Calu3 (cell line): ENCODE results near the gene COL8A2. TPM values are rescaled to one million over a fixed set of nuclear protein-coding genes. Genes with fewer than 3 reads are reported as not detected.

Experiments used
- BruUV-seq: library from RNA; stranded (reverse); fragments of 400-500 nt; replicated peaks from 2 replicates; lab custom pipeline; 2021; lab: Mats Ljungman, UMichigan
- CTCF ChIA-PET: fragments of 300-600 bp; sonication (Branson Sonifier 250); formaldehyde crosslinking; loops from one replicate; lab custom pipeline; 2022; ENCODE audit warnings: antibody characterized with exemption; lab: Charles Lee
- DNase-seq: peaks from one replicate; pipeline ENCODE4 v3.0.0; 2022
- H3K27ac Mint-ChIP-seq: one replicate; pipeline ENCODE4 v1.8.0; 2022; ENCODE audit warnings: mixed read lengths; ENCODE audit not compliant: unreplicated experiment
- H3K27me3 Mint-ChIP-seq: one replicate; pipeline ENCODE4 v1.8.0; 2022; ENCODE audit warnings: mixed read lengths; ENCODE audit not compliant: unreplicated experiment
- H3K36me3 Mint-ChIP-seq: one replicate; pipeline ENCODE4 v1.8.0; 2022; ENCODE audit warnings: mild to moderate bottlenecking, moderate library complexity, mixed read lengths; ENCODE audit not compliant: insufficient read depth, unreplicated experiment
- H3K4me1 Mint-ChIP-seq: one replicate; pipeline ENCODE4 v1.8.0; 2022; ENCODE audit warnings: mild to moderate bottlenecking, low read depth, mixed read lengths; ENCODE audit not compliant: unreplicated experiment
- H3K4me3 Mint-ChIP-seq: one replicate; pipeline ENCODE4 v1.8.0; 2022; ENCODE audit warnings: mild to moderate bottlenecking, low read depth, moderate library complexity, mixed read lengths; ENCODE audit not compliant: unreplicated experiment
- H3K9me3 Mint-ChIP-seq: one replicate; pipeline ENCODE4 v1.8.0; 2022; ENCODE audit warnings: low read depth, mixed read lengths; ENCODE audit not compliant: unreplicated experiment
- intact Hi-C: fragments of 100-400 bp; cut with micrococcal nuclease; formaldehyde crosslinking; loops from one replicate; pipeline ENCODE4 v1.10.0; 2022; ENCODE audit not compliant: unreplicated experiment
- total RNA-seq: library from RNA; stranded (reverse); gene quantifications from 2 replicates; pipeline ENCODE4 v1.2.3, GENCODE V29; 2022
- TF ChIP-seq, protein P1 (sequence below): fragments of 200-600 bp; IDR thresholded peaks from one replicate; pipeline ENCODE4 v1.8.0; 2022; ENCODE audit warnings: antibody characterized with exemption; ENCODE audit not compliant: unreplicated experiment

Gene COL8A2
- total RNA-seq, 1 experiment from 2014 or later, result not detected

DNA sequence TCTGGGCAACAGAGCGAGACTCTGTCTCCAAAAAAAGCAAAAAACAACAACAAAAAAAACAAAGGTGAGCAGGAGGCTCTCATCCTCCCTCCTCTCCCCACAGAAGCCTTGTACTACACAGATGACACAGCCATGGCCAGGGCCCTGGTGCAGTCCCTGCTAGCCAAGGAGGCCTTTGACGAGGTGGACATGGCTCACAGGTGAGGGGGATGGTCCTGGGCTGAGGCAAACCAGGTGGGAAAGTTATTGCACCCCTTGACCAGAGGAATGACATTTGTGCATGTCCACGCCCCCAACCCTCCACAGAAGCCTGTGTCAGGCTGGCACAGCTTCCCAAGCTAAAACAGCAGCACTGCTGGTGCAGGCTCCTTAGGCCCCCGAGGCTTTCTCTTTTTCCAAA, 33.9 kb downstream of the COL8A2 start:
- no peak overlapping the region for H3K27ac Mint-ChIP-seq
- CTCF ChIA-PET, result interaction anchor here (0.6 kb wide), 1 partner anchor 11 kb away, joined by 3 read pairs; no protein-coding TSS in a partner anchor
- peaks cover 31% of the 10 kb centered on the region for H3K36me3 Mint-ChIP-seq
- H3K4me3 Mint-ChIP-seq, result no peak overlapping the region
- DNase-seq, result no peak
- TF ChIP-seq, protein P1, sequence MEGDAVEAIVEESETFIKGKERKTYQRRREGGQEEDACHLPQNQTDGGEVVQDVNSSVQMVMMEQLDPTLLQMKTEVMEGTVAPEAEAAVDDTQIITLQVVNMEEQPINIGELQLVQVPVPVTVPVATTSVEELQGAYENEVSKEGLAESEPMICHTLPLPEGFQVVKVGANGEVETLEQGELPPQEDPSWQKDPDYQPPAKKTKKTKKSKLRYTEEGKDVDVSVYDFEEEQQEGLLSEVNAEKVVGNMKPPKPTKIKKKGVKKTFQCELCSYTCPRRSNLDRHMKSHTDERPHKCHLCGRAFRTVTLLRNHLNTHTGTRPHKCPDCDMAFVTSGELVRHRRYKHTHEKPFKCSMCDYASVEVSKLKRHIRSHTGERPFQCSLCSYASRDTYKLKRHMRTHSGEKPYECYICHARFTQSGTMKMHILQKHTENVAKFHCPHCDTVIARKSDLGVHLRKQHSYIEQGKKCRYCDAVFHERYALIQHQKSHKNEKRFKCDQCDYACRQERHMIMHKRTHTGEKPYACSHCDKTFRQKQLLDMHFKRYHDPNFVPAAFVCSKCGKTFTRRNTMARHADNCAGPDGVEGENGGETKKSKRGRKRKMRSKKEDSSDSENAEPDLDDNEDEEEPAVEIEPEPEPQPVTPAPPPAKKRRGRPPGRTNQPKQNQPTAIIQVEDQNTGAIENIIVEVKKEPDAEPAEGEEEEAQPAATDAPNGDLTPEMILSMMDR, result no peak
- H3K4me1 Mint-ChIP-seq, result peaks cover 9% of the 10 kb centered on the region
- intact Hi-C loops, result no loop called here
- BruUV-seq, result no TSS peak
- H3K9me3 Mint-ChIP-seq, result no peaks in the 10 kb centered on the region
- no peaks in the 10 kb centered on the region for H3K27me3 Mint-ChIP-seq

DNA sequence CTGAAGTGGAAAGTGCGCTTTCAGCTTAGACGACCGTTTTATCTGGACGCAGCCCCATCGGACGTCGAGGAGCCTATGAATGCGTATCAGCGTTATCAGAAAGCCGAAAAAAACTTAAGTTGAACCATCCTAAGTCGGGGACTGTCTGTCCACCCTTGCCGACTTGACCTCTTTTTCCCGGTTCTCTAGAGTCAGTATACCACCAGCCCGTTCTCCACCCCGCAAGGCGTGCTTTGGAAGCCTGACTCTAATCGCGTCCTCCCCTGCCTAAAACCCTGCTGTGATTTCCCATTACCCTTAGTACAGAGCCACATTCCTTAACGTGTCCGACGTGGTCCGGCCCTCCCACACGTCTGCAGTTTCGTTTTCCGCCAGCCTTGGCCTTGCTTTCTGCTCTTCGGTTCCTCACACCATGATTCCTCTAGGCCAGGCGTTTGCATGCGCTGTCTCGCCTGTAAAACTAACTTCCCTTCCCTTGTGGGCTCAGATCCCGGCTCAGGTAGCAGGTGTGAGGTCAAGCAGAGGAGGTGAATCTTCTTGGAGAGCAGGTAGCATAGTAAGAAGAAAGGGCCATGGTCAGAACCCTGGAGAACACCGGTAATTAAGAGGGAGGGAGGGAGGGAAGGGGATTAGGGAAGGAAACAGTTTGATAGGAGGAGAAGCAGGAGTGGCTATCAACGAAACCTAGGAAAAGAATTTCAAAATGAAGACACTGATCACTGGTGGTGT, 35.5 kb downstream of the COL8A2 start:
- TF ChIP-seq, protein P1, result no peak
- BruUV-seq, result TSS peak; percentile 82
- H3K4me3 Mint-ChIP-seq, result peak overlapping the region; percentile 89
- H3K27ac Mint-ChIP-seq, result peak overlapping the region; percentile 85
- CTCF ChIA-PET, result interaction anchor here (0.8 kb wide), 1 partner anchor 8 kb away, joined by 3 read pairs; no protein-coding TSS in a partner anchor
- DNase-seq, result peak; percentile 33
- H3K9me3 Mint-ChIP-seq, result no peaks in the 10 kb centered on the region
- intact Hi-C loops, result no loop called here
- H3K27me3 Mint-ChIP-seq, result no peaks in the 10 kb centered on the region
- H3K4me1 Mint-ChIP-seq, result peaks cover 9% of the 10 kb centered on the region
- peaks cover 30% of the 10 kb centered on the region for H3K36me3 Mint-ChIP-seq

DNA sequence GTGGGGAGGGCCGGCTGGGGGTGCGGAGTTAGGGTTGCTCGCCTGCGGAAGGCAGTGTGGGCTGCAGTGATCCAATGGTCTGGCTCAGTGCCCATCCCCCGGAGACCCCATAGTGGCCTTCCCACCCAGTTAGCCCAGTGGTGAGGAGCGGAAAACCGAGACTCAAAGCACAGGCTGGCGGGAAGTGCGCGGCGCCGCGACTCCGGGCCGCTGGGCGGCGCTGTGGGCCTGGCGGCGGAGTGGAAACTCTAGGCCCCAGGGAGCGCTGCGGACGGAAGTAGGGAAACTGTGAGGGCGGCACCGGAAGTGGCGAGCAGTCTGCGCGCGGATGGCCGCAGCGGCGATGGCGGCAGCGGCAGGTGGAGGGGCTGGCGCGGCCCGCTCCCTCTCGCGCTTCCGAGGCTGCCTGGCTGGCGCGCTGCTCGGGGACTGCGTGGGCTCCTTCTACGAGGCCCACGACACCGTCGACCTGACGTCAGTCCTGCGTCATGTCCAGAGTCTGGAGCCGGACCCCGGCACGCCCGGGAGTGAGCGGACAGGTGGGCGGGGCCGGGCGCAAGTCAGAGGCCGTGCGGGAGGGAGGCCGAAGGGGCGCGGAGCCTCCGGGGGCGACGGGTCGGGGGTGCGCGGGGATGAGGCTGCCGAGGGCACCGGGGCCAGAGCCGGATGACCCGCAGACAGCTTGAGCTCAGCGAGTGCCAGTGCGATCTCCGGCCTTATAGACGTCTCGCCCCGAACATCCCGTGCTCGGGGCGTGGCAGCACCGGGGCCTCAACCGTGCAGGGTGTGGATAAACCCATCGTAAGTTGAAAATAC, 36.2 kb downstream of the COL8A2 start, which contains the start of gene ADPRS:
TSS of gene ADPRS (plus strand) at position 316 of the 816 bp plus-strand sequence. CDS start at position 329, 13 bp downstream.
- H3K4me3 Mint-ChIP-seq, result peak within 1 kb of the TSS; percentile 89
- CTCF ChIA-PET, result interaction anchor here (0.8 kb wide), 1 partner anchor 9 kb away, joined by 3 read pairs; no protein-coding TSS in a partner anchor
- TF ChIP-seq, protein P1, result peak; percentile 97
- H3K27ac Mint-ChIP-seq, result peak within 1 kb of the TSS; percentile 85
- H3K9me3 Mint-ChIP-seq, result no peaks in the 10 kb centered on the region
- intact Hi-C loops, result no loop called here
- peak; percentile 91 for DNase-seq
- peaks cover 9% of the 10 kb centered on the region for H3K4me1 Mint-ChIP-seq
- peaks cover 30% of the 10 kb centered on the region for H3K36me3 Mint-ChIP-seq
- BruUV-seq, result no TSS peak
- H3K27me3 Mint-ChIP-seq, result no peaks in the 10 kb centered on the region

DNA sequence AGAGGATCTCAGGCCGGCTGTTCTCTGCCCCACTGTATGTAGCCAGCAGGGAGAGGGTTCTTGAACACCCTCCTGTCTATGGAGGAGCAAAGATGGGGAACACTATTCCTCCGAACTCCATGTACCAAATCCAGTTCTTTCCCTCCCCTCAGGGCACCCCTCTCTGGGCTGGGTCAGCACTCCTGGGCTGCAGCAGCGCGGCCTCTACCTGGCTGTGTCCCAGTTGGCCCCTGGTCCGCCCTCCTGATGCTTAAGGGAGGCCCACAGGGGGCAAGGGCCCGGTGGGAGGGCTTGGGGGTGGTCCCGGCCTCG, 36.8 kb downstream of the COL8A2 start:
- intact Hi-C loops, result no loop called here
- H3K27ac Mint-ChIP-seq, result no peak overlapping the region
- peaks cover 28% of the 10 kb centered on the region for H3K36me3 Mint-ChIP-seq
- CTCF ChIA-PET, result no interaction called here
- H3K4me1 Mint-ChIP-seq, result peaks cover 9% of the 10 kb centered on the region
- peak overlapping the region; percentile 89 for H3K4me3 Mint-ChIP-seq
- no peak for DNase-seq
- no TSS peak for BruUV-seq
- no peaks in the 10 kb centered on the region for H3K9me3 Mint-ChIP-seq
- H3K27me3 Mint-ChIP-seq, result no peaks in the 10 kb centered on the region
- TF ChIP-seq, protein P1, result no peak
